GM13976 (cell line): ENCODE data around the gene KCNH6.

Experiments used
- DNase-seq: peaks from one replicate; pipeline ENCODE4 v3.0.0; 2012; ENCODE audit warnings: low spot score
- CTCF ChIP-seq: IDR thresholded peaks from 2 replicates; pipeline ENCODE4 v1.5.1; 2012; ENCODE audit warnings: borderline replicate concordance, mild to moderate bottlenecking; ENCODE audit not compliant: insufficient read depth; ENCODE audit errors: extremely low read depth, missing control alignments, control extremely low read depth
- in situ Hi-C: fragments of 300-500 bp; cut with MboI; formaldehyde crosslinking; loops from one replicate; pipeline ENCODE4 v1.12.0; 2022; ENCODE audit warnings: low sequenced_read_pairs, mixed read lengths, inconsistent platforms; ENCODE audit not compliant: unreplicated experiment

The KCNH6 gene

GRCh38 chr17:63537001-63537400, 13.8 kb downstream of the KCNH6 start:
- TF ChIP-seq CTCF, result no peak
- DNase-seq, result no peak

GRCh38 chr17:63537991-63538692, 15.0 kb downstream of the KCNH6 start:
- in situ Hi-C loops, result no loop called here
- no peak for DNase-seq
- no peak for TF ChIP-seq CTCF

More at GRCh38 chr17:63537001-63537400, 13.8 kb downstream of the KCNH6 start:
- in situ Hi-C loops, result no loop called here

- DNase-seq, result no peak
- in situ Hi-C loops, result no loop called here
- TF ChIP-seq CTCF, result no peak
These were observed 15.8 kb downstream of the KCNH6 start for GRCh38 chr17:63538693-63539595.

GRCh38 chr17:63540590-63540989, 17.4 kb downstream of the KCNH6 start:
- in situ Hi-C loops, result no loop called here
- no peak for TF ChIP-seq CTCF

GRCh38 chr17:63542218-63542545, 19.0 kb downstream of the KCNH6 start:
- no peak for TF ChIP-seq CTCF
- DNase-seq, result no peak
- in situ Hi-C loops, result no loop called here

More at GRCh38 chr17:63540590-63540989, 17.4 kb downstream of the KCNH6 start:
- no peak for DNase-seq

GRCh38 chr17:63542942-63543821, 20.0 kb downstream of the KCNH6 start:
- DNase-seq, result peak; percentile 15
- no peak for TF ChIP-seq CTCF
- in situ Hi-C loops, result no loop called here
